Measurements from ENCODE around the gene TMPRSS3.
"Not testable (repeated sequence)": the region's sequence is repeated elsewhere in the genome, so short reads cannot be mapped to it uniquely, and the experiment has no call there.

The TMPRSS3 gene

GRCh38 chr21:42427809-42428419 lies 32.1 kb upstream of the TMPRSS3 start:
- DNase-seq, result no peak

GRCh38 chr21:42426876-42427480 lies 31.1 kb upstream of the TMPRSS3 start:
- no peak for DNase-seq

GRCh38 chr21:42426424-42426823 lies 30.6 kb upstream of the TMPRSS3 start:
- peak; percentile 1 for DNase-seq

- DNase-seq, result no peak
Measured at GRCh38 chr21:42425591-42425990, 29.7 kb upstream of the TMPRSS3 start.

- DNase-seq, result no peak
Measured at GRCh38 chr21:42424914-42425541, 29.2 kb upstream of the TMPRSS3 start.

GRCh38 chr21:42423685-42424084 lies 27.8 kb upstream of the TMPRSS3 start:
- no peak for DNase-seq

- no peak for DNase-seq
Measured at GRCh38 chr21:42423197-42423675, 27.4 kb upstream of the TMPRSS3 start.

- DNase-seq, result no peak
Measured at GRCh38 chr21:42421018-42421793, 25.4 kb upstream of the TMPRSS3 start.

- DNase-seq, result no peak
Measured at GRCh38 chr21:42419845-42420244, 24.0 kb upstream of the TMPRSS3 start.

GRCh38 chr21:42418886-42419285 lies 23.0 kb upstream of the TMPRSS3 start:
- DNase-seq, result no peak

GRCh38 chr21:42417533-42417932 lies 21.7 kb upstream of the TMPRSS3 start:
- no peak for DNase-seq

GRCh38 chr21:42414928-42415769 lies 19.3 kb upstream of the TMPRSS3 start:
- DNase-seq, result no peak

- no peak for DNase-seq
Measured at GRCh38 chr21:42414553-42414927, 18.7 kb upstream of the TMPRSS3 start.

- DNase-seq, result no peak
Measured at GRCh38 chr21:42414066-42414465, 18.2 kb upstream of the TMPRSS3 start.

- DNase-seq, result no peak
Measured at GRCh38 chr21:42413500-42413899, 17.6 kb upstream of the TMPRSS3 start.

GRCh38 chr21:42413093-42413492 lies 17.2 kb upstream of the TMPRSS3 start:
- DNase-seq, result no peak

- no peak for DNase-seq
Measured at GRCh38 chr21:42412636-42412933, 16.7 kb upstream of the TMPRSS3 start.

GRCh38 chr21:42411891-42412635 lies 16.2 kb upstream of the TMPRSS3 start:
- DNase-seq, result no peak

GRCh38 chr21:42411197-42411869 lies 15.5 kb upstream of the TMPRSS3 start:
- DNase-seq, result no peak

GRCh38 chr21:42409366-42409765 lies 13.5 kb upstream of the TMPRSS3 start:
- DNase-seq, result no peak

GRCh38 chr21:42408718-42409117 lies 12.9 kb upstream of the TMPRSS3 start:
- DNase-seq, result not testable (repeated sequence)

GRCh38 chr21:42407476-42407875 lies 11.6 kb upstream of the TMPRSS3 start:
- DNase-seq, result no peak

Data from right hindlimb (tissue), 1 donor.